D721Med (cell line): Measurements from ENCODE around the gene MICAL3.

Source experiments
- DNase-seq: peaks from one replicate; pipeline ENCODE4 v3.0.0; 2011; ENCODE audit warnings: low spot score; ENCODE audit not compliant: insufficient read length
- FAIRE-seq: peaks from 2 replicates; lab custom pipeline; 2011; peaks lifted over from hg19 to GRCh38; lab: Jason Lieb, UNC
- CTCF ChIP-seq: IDR thresholded peaks from 2 replicates; pipeline ENCODE4 v1.5.1; 2012; ENCODE audit warnings: mild to moderate bottlenecking, control low read depth; ENCODE audit not compliant: insufficient read depth; ENCODE audit errors: missing control alignments

MICAL3 gene

GRCh38 chr22:18069041-18069440 lies 44.7 kb upstream of the MICAL3 start:
- no peak for FAIRE-seq
- TF ChIP-seq CTCF, result no peak
- no peak for DNase-seq

GRCh38 chr22:18068381-18068988 lies 44.1 kb upstream of the MICAL3 start:
- FAIRE-seq, result no peak
- no peak for DNase-seq
- no peak for TF ChIP-seq CTCF

- DNase-seq, result no peak
- FAIRE-seq, result no peak
- no peak for TF ChIP-seq CTCF
Observed at GRCh38 chr22:18067548-18068341, 43.4 kb upstream of the MICAL3 start.

- DNase-seq (no peak), FAIRE-seq (no peak)
- no peak for TF ChIP-seq CTCF
Observed at GRCh38 chr22:18067121-18067520, 42.8 kb upstream of the MICAL3 start.

- FAIRE-seq (no peak), DNase-seq (no peak)
- TF ChIP-seq CTCF, result no peak
Observed at GRCh38 chr22:18066181-18066859, 42.0 kb upstream of the MICAL3 start.

GRCh38 chr22:18065256-18065655 lies 40.9 kb upstream of the MICAL3 start:
- TF ChIP-seq CTCF, result no peak
- FAIRE-seq (no peak), DNase-seq (no peak)
